Measurements from ENCODE around the gene YOD1. TPM values are rescaled to one million over a fixed set of nuclear protein-coding genes. Genes with fewer than 3 reads are reported as not detected.

YOD1 gene
- total and polyA plus RNA-seq, 10 of the 15 experiments (the other 5 are each of a cell fraction or from before 2014, with no cell fraction given): 2.1 to 7.9 (median 5.0) TPM

DNA sequence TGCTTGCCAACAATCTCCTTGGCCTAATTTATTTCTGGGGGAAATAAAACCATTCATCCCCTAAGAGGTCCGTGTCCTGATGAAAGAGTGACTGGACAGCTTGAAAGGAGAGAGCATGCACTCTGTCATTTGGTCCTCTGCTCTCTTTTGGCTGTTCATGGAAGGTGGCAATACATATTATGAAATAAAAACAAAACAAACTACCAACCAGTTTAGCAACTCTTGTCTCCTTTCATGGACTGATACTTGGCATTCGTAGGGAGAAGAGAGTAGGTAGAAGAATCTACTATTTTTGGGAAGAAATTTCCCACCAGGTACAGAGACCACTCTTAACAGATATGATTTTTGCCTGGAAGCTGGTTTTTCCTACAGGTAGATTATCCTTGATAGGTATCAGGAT lies 17.7 kb downstream of the YOD1 start:
- ChIA-PET RAD21 (ENCODE audit: unreplicated experiment) (no interaction called here), CTCF (interaction anchor here (0.6 to 1.9 kb wide), 5 partner anchors 12 to 472 kb away, joined by 3 to 6 read pairs (median 5); no protein-coding TSS in a partner anchor), POLR2A (no interaction called here), SMC1A (ENCODE audit: uncharacterized antibody, unreplicated experiment) (interaction anchor here (0.9 to 1.1 kb wide), 3 partner anchors 9 to 14 kb away, joined by 3 to 8 read pairs (median 4); no protein-coding TSS in a partner anchor)
- Histone ChIP-seq H3K27ac (ENCODE audit: control insufficient read depth, insufficient read depth) (no peak overlapping the region), H3K4me1 (ENCODE audit: control insufficient read depth, insufficient read depth, low read length) (no peaks in the 10 kb centered on the region), H3K4me2 (ENCODE audit: control insufficient read depth, insufficient read depth) (no peak overlapping the region), H4K20me1 (ENCODE audit: control insufficient read depth, insufficient read depth) (no peaks in the 10 kb centered on the region), H3K79me2 (ENCODE audit: control insufficient read depth, insufficient read depth, low read length) (no peaks in the 10 kb centered on the region), H3K9me3 (replicated peaks; ENCODE audit: control insufficient read depth, insufficient read depth, low read length) (no peaks in the 10 kb centered on the region), H2AFZ (ENCODE audit: control insufficient read depth, low read depth, low read length) (no peak overlapping the region), H3K4me3 (no peak overlapping the region), H3K36me3 (ENCODE audit: control insufficient read depth in 2 of 2, insufficient read depth in 2 of 2, low read length in 1 of 2) (no peaks in the 10 kb centered on the region), H3K9ac (ENCODE audit: control insufficient read depth, insufficient read depth, low read length) (no peak overlapping the region), H3K27me3 (replicated peaks in 1 of 2; ENCODE audit: control insufficient read depth in 2 of 2, insufficient read depth in 2 of 2, low read length in 1 of 2) (peaks cover 3 to 7% of the 10 kb centered on the region in 2 experiments; a peak in 3 of 4 replicates)
- in situ Hi-C loops (cut with MboI): no loop called here
- TF ChIP-seq CREM (IDR thresholded peaks at IDR 0.05; ENCODE audit: low read depth) (no peak), KLF5 (IDR thresholded peaks at IDR 0.05; ENCODE audit: partially characterized antibody) (no peak)
- no peak for DNase-seq (ENCODE audit: low read depth, low spot score)
- WGBS (ENCODE audit: insufficient coverage, insufficient replicate concordance, low lambda C conversion rate, missing lambda C conversion rate): 0% methylated on average over 2 of the region's 2 CpGs
- BruUV-seq (replicated peaks): no TSS peak
- intact Hi-C loops (cut with micrococcal nuclease; ENCODE audit: unreplicated experiment): no loop called here
- no peak for ATAC-seq
- no peak for FAIRE-seq

DNA sequence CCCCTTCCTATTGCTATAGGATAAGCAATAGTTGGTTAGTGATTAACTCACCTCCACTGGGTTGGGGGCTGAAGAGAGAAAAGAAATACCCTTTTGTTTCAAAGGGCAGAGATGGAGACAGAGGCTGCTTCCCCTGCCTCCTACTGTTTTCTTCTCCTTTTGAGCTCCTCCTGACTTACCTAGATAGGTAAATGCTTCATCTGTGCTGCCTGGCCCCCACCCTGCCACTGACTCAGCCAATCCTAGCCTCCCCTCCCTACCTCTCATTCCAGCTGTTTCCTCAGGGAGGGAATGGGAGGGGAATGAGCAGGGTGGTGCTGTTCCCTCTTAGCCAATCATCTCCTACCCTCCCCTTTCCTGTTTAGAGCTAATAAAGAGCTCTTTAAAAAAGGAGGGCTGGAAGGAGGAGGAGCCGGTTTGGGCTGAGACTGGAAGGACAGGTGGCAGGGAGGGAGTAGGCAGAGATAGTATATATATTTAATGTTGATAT lies 18.4 kb downstream of the YOD1 start, which contains the start of gene C1orf116:
Gene C1orf116, minus strand, starts transcription at position 229 of the 490 bp plus-strand sequence. CDS start 5,158 bp downstream, outside the sequence.
- H2AFZ ChIP-seq (ENCODE audit: control insufficient read depth, low read depth, low read length): no peak within 1 kb of the TSS
- BruUV-seq (replicated peaks): no TSS peak
- no peak within 1 kb of the TSS for H3K27ac ChIP-seq (ENCODE audit: control insufficient read depth, insufficient read depth)
- no peaks in the 10 kb centered on the region for H3K9me3 ChIP-seq (replicated peaks; ENCODE audit: control insufficient read depth, insufficient read depth, low read length)
- no peak within 1 kb of the TSS for H3K9ac ChIP-seq (ENCODE audit: control insufficient read depth, insufficient read depth, low read length)
- no peak within 1 kb of the TSS for H3K4me2 ChIP-seq (ENCODE audit: control insufficient read depth, insufficient read depth)
- 0% methylated on average over 1 of the region's 1 CpG for WGBS (ENCODE audit: insufficient coverage, insufficient replicate concordance, low lambda C conversion rate, missing lambda C conversion rate)
- ChIA-PET POLR2A (no interaction called here), CTCF (interaction anchor here (0.6 to 2.1 kb wide), 7 partner anchors 10 to 471 kb away, joined by 3 to 7 read pairs (median 5); no protein-coding TSS in a partner anchor), RAD21 (ENCODE audit: unreplicated experiment) (no interaction called here), SMC1A (ENCODE audit: uncharacterized antibody, unreplicated experiment) (interaction anchor here (1.1 kb wide), 1 partner anchor 15 kb away, joined by 8 read pairs; no protein-coding TSS in a partner anchor)
- no peaks in the 10 kb centered on the region for H3K4me1 ChIP-seq (ENCODE audit: control insufficient read depth, insufficient read depth, low read length)
- intact Hi-C loops (cut with micrococcal nuclease; ENCODE audit: unreplicated experiment): no loop called here
- DNase-seq (ENCODE audit: low read depth, low spot score) (no peak), ATAC-seq (no peak), FAIRE-seq (no peak)
- no peak within 1 kb of the TSS for H3K4me3 ChIP-seq
- in situ Hi-C loops (cut with MboI): no loop called here
- H3K79me2 ChIP-seq (ENCODE audit: control insufficient read depth, insufficient read depth, low read length): no peaks in the 10 kb centered on the region
- no peaks in the 10 kb centered on the region for H4K20me1 ChIP-seq (ENCODE audit: control insufficient read depth, insufficient read depth)
- H3K36me3 ChIP-seq (ENCODE audit: control insufficient read depth in 2 of 2, insufficient read depth in 2 of 2, low read length in 1 of 2): no peaks in the 10 kb centered on the region
- peaks cover 3 to 7% of the 10 kb centered on the region in 2 experiments; a peak in 3 of 4 replicates for H3K27me3 ChIP-seq (replicated peaks in 1 of 2; ENCODE audit: control insufficient read depth in 2 of 2, insufficient read depth in 2 of 2, low read length in 1 of 2)
- TF ChIP-seq, protein P1, sequence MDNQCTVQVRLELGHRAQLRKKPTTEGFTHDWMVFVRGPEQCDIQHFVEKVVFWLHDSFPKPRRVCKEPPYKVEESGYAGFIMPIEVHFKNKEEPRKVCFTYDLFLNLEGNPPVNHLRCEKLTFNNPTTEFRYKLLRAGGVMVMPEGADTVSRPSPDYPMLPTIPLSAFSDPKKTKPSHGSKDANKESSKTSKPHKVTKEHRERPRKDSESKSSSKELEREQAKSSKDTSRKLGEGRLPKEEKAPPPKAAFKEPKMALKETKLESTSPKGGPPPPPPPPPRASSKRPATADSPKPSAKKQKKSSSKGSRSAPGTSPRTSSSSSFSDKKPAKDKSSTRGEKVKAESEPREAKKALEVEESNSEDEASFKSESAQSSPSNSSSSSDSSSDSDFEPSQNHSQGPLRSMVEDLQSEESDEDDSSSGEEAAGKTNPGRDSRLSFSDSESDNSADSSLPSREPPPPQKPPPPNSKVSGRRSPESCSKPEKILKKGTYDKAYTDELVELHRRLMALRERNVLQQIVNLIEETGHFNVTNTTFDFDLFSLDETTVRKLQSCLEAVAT (IDR thresholded peaks at IDR 0.05): no peak
- no peak for TF ChIP-seq ZNF217 (IDR thresholded peaks at IDR 0.05)
- TF ChIP-seq, protein P2, sequence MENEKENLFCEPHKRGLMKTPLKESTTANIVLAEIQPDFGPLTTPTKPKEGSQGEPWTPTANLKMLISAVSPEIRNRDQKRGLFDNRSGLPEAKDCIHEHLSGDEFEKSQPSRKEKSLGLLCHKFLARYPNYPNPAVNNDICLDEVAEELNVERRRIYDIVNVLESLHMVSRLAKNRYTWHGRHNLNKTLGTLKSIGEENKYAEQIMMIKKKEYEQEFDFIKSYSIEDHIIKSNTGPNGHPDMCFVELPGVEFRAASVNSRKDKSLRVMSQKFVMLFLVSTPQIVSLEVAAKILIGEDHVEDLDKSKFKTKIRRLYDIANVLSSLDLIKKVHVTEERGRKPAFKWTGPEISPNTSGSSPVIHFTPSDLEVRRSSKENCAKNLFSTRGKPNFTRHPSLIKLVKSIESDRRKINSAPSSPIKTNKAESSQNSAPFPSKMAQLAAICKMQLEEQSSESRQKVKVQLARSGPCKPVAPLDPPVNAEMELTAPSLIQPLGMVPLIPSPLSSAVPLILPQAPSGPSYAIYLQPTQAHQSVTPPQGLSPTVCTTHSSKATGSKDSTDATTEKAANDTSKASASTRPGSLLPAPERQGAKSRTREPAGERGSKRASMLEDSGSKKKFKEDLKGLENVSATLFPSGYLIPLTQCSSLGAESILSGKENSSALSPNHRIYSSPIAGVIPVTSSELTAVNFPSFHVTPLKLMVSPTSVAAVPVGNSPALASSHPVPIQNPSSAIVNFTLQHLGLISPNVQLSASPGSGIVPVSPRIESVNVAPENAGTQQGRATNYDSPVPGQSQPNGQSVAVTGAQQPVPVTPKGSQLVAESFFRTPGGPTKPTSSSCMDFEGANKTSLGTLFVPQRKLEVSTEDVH (IDR thresholded peaks at IDR 0.05; ENCODE audit: low read depth, partially characterized antibody): no peak
- TF ChIP-seq WRNIP1 (IDR thresholded peaks at IDR 0.05; ENCODE audit: borderline replicate concordance, low read depth, low read length): no peak
- no peak for TF ChIP-seq CREB1 (IDR thresholded peaks at IDR 0.05; ENCODE audit: low read depth)
- no peak for TF ChIP-seq POLR2A (IDR thresholded peaks at IDR 0.05; ENCODE audit: low read depth, low read length)
- TF ChIP-seq PAX5 (IDR thresholded peaks at IDR 0.05; ENCODE audit: borderline replicate concordance, low read depth, low read length): no peak
